ELR (cell line): ENCODE measurements around the gene PSMD1.
"Not testable (repeated sequence)": the region's sequence is repeated elsewhere in the genome, so short reads cannot be mapped to it uniquely, and the experiment has no call there.

Experiments used
- DNase-seq: peaks from one replicate; pipeline ENCODE4 v3.0.0-alpha.2; 2015; ENCODE audit warnings: low read depth

PSMD1 gene

GRCh38 chr2:231056453-231057416, at the start of gene PSMD1:
TSS of gene PSMD1 (plus strand) at chr2:231056867. CDS start at chr2:231057026, 159 bp downstream.
- peak; percentile 92 for DNase-seq

- no peak for DNase-seq
These were observed 49.2 kb upstream of the PSMD1 start for GRCh38 chr2:231007286-231008098.

DNA sequence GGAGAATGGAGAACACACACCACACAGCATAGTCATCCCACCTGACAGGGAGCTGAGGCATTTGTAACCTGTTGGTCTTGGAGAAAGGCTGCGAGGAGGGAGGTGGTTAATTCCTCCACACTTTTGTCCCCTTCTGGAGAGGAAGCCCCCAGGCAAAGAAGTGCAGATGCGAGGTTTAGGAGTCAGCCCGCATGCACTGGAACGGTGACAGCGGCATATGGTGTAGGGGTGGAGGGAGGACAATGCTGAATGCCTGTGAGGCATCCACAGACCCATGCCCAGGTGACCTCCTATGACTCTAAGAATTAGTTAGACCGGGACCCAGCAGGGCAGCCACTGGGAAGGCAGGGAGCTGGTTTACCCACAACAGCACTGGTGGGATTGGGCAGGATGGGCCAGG, 48.5 kb upstream of the PSMD1 start:
- DNase-seq, result no peak

GRCh38 chr2:231009236-231009919, 47.3 kb upstream of the PSMD1 start:
- peak; percentile 29 for DNase-seq

- no peak for DNase-seq
These were observed 46.4 kb upstream of the PSMD1 start for GRCh38 chr2:231010201-231010730.

DNA sequence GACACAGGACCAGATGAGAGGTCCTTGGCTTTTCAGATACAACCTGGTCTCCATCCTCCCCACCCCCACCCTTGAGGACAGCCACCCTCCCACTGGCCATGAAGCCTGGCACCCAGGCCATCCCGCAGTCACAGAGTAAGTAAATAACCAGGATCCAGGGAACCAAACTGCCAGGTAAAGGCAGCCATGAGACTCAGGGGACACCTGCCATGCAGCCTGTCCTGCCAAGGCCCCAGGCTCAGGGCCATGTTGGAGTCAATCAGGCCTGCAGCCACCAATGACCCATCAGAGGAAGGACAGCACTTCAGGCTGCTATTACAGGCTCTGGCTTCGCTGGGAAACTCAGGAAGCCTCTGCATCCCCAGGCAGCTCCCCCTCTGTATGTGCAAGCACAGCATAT, 45.1 kb upstream of the PSMD1 start:
- no peak for DNase-seq

DNA sequence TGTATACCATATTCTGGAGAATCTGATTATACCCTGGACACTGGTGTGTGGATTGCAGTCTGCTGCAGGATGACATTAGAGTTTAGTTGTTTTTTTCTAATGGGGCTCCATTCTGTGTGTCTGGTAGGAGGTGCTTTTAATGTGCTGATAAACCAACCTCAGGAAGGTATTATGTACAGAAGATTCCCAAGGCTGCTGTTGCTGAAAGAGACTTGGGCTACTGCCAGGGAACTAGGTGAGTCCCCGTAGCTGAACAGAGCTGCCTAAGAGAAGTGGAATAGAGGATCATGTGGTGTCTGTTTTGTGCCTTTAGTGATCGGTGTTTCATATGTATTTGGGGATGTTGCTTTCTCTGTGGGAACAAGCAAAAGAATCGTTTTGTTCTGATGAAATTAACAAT, 44.2 kb upstream of the PSMD1 start:
- no peak for DNase-seq

- no peak for DNase-seq
These were observed 42.8 kb upstream of the PSMD1 start for GRCh38 chr2:231013820-231014219.

- DNase-seq, result no peak
These were observed 41.2 kb upstream of the PSMD1 start for GRCh38 chr2:231015478-231015877.

- DNase-seq, result no peak
These were observed 40.7 kb upstream of the PSMD1 start for GRCh38 chr2:231015926-231016325.

DNA sequence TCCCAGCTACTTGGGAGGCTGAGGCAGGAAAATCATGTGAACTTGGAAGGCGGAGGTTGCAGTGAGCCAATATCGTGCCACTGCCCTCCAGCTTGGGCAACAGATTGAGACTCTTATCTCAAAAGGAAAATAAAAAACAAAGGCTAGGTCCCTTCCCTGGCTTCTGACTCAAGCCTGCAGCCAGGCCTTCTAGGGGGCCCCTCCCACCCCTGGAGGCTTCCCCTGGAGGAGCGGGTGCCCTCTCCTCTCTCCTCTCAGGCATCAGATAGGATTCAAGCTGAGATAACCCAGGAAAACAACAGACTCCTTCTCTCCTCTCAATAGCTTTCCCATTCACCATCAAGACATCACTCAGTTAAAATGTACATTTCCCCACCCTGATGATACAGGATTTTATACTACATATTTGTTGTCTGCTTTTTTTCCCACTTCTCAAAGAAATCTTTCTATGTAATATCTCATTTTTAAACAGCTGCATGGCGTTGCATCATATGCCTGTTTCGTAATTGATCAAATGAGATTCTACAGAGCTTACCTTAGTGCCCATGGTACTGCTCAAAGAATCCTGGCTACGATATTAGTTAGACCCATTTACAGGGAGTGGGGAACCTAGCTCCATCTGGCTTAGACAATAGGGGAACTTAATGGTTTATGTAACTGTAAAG, 40.0 kb upstream of the PSMD1 start:
- no peak for DNase-seq

DNA sequence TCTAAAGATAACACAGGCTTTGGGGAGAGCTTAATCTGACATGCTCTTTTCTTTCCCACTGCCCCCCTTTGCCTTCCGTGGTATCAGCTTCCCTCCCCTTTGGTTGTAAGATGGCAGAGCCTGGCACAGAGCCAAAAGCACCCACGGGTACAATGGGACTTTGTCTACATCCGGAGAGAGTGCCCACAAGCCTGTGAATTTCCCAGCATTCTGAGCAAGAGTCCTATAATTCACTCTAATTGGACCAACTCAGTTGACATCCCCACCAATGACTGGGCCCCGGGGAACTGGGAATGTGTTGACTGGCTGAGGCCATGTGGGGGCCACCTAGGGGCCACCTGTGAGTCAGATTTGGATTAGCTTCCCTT, 39.5 kb upstream of the PSMD1 start:
- DNase-seq, result no peak

DNA sequence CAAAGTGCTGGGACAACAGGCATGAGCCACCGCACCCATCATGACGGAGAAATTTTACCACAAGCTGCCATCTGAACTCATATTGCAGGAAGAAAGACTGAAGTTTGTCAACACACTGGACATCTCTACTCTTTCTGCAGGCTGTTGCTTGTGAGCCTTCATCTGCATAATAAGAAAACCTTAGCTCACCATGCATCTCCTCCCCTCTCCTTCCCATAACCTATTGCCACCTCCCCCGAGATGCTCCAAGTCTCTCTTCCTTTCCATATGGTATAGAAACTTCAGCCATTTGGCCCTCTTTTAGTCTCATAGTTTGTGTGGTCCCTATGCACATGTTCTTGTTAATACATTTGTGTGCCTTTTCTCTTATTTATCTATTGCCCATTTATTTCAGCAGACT, 38.5 kb upstream of the PSMD1 start:
- no peak for DNase-seq

GRCh38 chr2:231025059-231025458, 31.6 kb upstream of the PSMD1 start:
- DNase-seq, result not testable (repeated sequence)

DNA sequence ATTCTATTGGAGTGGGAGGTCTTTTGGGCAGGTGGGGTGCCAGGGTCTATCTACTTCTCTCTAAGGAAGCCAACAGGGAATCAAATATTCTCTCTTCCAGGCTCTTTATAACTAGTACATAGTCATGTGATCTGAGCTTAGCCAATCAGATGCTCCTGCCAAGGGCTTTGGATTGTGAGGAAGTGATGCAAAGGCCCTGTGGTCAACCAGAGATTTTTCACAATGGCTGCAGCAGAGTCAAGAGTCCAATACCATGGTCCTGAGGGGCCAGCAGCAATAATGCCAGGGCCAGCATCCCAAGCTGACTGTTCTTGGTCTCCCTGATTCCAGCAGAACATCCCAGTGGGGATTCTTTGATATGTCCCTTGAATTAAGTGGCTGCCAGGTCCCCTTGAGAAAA, 27.8 kb upstream of the PSMD1 start:
- no peak for DNase-seq

DNA sequence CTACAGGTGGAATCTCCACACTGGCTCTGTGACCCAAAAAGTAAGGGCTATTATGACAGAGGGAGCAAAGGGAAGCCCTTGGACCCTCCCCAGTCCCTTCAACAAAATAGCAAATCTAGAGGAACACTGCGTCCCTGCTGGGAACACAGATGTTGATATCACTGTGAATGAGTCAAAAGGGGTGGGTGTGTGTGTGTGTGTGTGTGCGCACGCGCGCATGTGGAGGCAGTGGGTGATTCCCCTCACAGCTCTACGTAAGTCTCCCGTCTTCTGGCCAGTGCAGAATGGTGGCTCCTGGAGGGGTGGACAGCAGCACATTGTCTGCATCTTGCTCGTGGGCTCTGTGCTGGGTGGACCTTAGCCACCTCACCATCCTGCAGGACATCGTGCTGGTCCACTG, 27.1 kb upstream of the PSMD1 start:
- DNase-seq, result no peak

- no peak for DNase-seq
These were observed 25.9 kb upstream of the PSMD1 start for GRCh38 chr2:231030725-231031124.

DNA sequence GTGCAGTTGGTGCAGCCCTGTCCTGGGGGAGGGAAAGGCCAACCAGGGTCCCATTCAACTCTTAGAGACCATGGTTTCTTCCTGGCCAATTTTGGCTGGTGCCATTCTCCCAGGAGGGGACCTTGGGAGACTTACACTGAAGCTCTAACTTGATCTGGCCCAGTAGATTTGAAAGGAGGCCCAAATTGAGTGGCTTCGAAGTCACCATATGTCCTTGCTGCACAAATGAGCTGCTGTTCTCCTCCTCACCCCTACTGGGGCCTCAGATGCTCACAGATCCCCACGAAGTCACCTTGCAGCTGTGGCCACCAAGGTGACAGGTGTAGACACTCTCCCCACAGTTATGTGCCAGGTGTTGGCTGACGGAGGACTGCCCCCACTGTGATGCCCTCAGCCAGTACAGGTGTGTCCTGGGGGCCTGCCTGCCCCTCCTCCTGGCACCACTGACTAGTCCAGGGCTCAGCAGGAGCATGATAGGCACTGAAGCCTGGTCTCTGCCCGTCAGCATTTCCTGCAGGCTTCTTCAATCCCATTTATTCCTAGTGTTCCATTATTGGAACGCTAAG, 24.0 kb upstream of the PSMD1 start:
- no peak for DNase-seq

DNA sequence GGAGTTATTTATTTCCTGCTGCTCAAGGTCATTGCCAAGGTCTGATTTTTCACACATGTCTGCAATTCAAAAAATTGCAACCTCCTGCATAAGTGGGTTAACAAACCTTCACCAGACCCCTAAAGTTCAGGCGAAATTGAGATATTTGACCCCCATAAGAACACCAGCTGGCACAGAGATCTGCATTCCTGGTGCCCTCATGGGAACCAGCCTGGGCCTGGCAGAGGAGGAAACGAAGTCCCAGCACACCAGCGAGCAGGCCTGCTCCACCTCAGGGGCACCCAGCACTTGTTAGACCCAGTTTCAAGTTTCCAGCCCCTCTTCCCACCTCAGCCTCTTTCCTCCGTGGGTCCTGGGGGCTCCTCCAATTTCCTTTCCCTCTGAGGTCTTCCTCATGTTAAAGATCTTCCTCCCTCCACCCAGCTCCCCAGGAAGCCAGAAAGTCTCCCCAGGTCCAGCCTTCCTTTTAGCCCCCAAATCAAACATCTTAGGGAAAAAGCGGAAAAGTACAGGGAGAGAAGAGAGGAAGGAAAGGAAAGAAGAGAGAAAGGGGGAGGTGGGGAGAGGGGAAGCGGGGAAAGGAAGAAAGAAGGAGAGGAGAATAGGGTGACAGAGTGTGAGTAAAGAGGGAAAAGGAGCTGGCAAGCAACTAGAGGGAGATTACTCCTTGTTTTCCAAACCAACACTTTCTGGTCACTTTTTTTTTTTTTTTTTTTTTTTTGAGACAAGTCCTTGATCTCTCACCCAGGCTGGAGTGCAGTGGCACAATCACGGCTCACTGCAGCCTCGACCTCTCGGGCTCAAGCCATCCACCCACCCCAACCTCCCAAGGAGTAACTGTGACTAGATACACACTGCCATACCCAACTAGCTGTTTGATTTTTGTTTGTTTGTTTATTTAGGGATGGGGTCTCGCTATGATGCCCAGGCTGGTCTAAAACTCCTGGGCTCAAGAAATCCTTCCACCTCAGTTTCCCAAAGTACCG, 23.2 kb upstream of the PSMD1 start:
- DNase-seq, result no peak

- no peak for DNase-seq
These were observed 22.3 kb upstream of the PSMD1 start for GRCh38 chr2:231034291-231034882.
